Mesendoderm (in vitro differentiated cells): ENCODE results near the gene TAGLN.
A peak's percentile ranks its signal among the peaks of the same experiment; 100 is the strongest.

Experiments
- DNase-seq: peaks from one replicate; pipeline ENCODE4 v3.0.0; 2013
- H2AK5ac ChIP-seq: 2 replicates; pipeline ENCODE4 v1.6.1; 2013; ENCODE audit warnings: low read length, inconsistent platforms
- H2BK120ac ChIP-seq: 2 replicates; pipeline ENCODE4 v1.6.1; 2013; ENCODE audit warnings: low read depth, mild to moderate bottlenecking, low read length, moderate library complexity, mixed read lengths
- H2BK15ac ChIP-seq: replicated peaks from 2 replicates; pipeline ENCODE4 v1.6.1; 2013; ENCODE audit warnings: low read depth, mild to moderate bottlenecking, moderate library complexity
- H2BK5ac ChIP-seq: 2 replicates; pipeline ENCODE4 v1.6.1; 2013; ENCODE audit warnings: low read length, inconsistent platforms
- H3K18ac ChIP-seq: 2 replicates; pipeline ENCODE4 v1.6.1; 2013; ENCODE audit warnings: mild to moderate bottlenecking, low read length, mixed read lengths
- H3K23ac ChIP-seq: one replicate; pipeline ENCODE4 v1.6.1; 2013; ENCODE audit warnings: low read length
- H3K27ac ChIP-seq: 2 replicates; pipeline ENCODE4 v1.5.1; 2013; ENCODE audit warnings: low read depth, mild to moderate bottlenecking, inconsistent platforms, low read length, moderate library complexity
- H3K27me3 ChIP-seq: 2 replicates; pipeline ENCODE4 v1.6.1; 2013; ENCODE audit warnings: low read length, control low read depth, mild to moderate bottlenecking, inconsistent platforms; ENCODE audit not compliant: insufficient read depth, poor library complexity
- H3K36me3 ChIP-seq: 2 replicates; pipeline ENCODE4 v1.6.1; 2013; ENCODE audit warnings: low read length, inconsistent platforms; ENCODE audit not compliant: control insufficient read depth, insufficient read depth
- H3K4ac ChIP-seq: one replicate; pipeline ENCODE4 v1.6.1; 2013; ENCODE audit warnings: low read depth, mild to moderate bottlenecking, low read length, moderate library complexity
- H3K4me1 ChIP-seq: 2 replicates; pipeline ENCODE4 v1.6.1; 2013; ENCODE audit warnings: low read depth, low read length, inconsistent platforms; ENCODE audit not compliant: control insufficient read depth
- H3K4me2 ChIP-seq: 2 replicates; pipeline ENCODE4 v1.6.1; 2013; ENCODE audit warnings: low read length
- H3K4me3 ChIP-seq: 2 replicates; pipeline ENCODE4 v1.5.1; 2013; ENCODE audit warnings: mild to moderate bottlenecking, low read length
- H3K56ac ChIP-seq: one replicate; pipeline ENCODE4 v1.6.1; 2013; ENCODE audit warnings: low read length
- H3K79me1 ChIP-seq: 2 replicates; pipeline ENCODE4 v1.6.1; 2013; ENCODE audit warnings: low read length, inconsistent platforms
- H3K79me2 ChIP-seq: 2 replicates; pipeline ENCODE4 v1.6.1; 2013; ENCODE audit warnings: mild to moderate bottlenecking, low read length; ENCODE audit not compliant: control insufficient read depth, insufficient read depth
- H3K9ac ChIP-seq: 2 replicates; pipeline ENCODE4 v1.6.1; 2013; ENCODE audit warnings: low read length, inconsistent platforms
- H4K5ac ChIP-seq: one replicate; pipeline ENCODE4 v1.6.1; 2013; ENCODE audit warnings: low read length
- H4K8ac ChIP-seq: one replicate; pipeline ENCODE4 v1.6.1; 2013; ENCODE audit warnings: low read depth, mild to moderate bottlenecking, control low read depth, low read length, moderate library complexity
- WGBS: extraction: QIAGEN DNeasy Blood & Tissue Kit; methylation state at CpG from one replicate; pipeline ENCODE4 v1.1.7; 2013; ENCODE audit warnings: low lambda C conversion rate, missing lambda C conversion rate; ENCODE audit not compliant: insufficient coverage; ENCODE audit errors: extremely low coverage; 5-methylcytosine and 5-hydroxymethylcytosine counted together

The TAGLN gene

DNA sequence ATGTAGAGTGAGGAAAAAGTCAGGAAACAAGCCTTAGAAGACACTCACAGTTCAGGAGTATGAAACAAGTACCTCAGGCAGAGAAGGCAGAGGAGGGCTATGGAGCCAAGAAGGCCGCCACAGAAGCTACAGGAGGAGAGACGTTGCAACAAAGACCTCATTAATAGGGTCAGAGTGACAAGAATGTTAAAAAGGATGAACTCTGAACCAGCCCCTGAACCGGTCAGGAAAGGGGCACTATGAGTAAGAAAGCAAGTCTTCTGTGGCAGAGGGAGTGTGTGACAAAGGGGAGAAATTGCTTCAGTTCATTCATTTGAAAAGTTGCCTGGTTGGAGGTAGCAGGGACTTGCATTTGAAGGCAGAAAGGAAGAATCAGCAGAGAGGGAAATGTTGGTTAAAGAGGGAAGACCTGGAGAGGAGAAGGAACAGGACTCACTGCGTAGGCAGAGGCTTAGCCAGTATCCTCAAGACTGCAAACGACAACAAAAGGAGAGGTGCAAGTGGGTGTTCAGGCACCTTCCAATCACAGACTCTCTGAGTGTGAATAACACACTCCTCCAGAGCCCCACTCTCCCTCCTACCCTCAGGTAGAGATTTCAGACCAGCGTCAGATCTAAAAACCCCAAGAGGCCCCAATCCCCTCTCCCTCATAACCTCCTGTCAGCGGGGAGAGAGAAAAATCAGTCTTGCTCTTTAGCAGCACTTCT, 15.4 kb downstream of the TAGLN start:
- DNase-seq = no peak
- Histone ChIP-seq H3K79me1 (no peaks in the 10 kb centered on the region), H4K8ac (no peak overlapping the region), H3K4me1 (no peaks in the 10 kb centered on the region), H2BK120ac (no peak overlapping the region), H2BK15ac (no peak overlapping the region), H3K4ac (no peak overlapping the region), H3K23ac (no peak overlapping the region), H3K18ac (no peak overlapping the region), H3K4me3 (no peak overlapping the region), H3K4me2 (no peak overlapping the region), H3K27me3 (no peaks in the 10 kb centered on the region), H2BK5ac (no peak overlapping the region), H3K9ac (no peak overlapping the region), H3K27ac (no peak overlapping the region), H3K79me2 (no peaks in the 10 kb centered on the region), H3K56ac (no peak overlapping the region), H2AK5ac (no peak overlapping the region), H4K5ac (no peak overlapping the region), H3K36me3 (peaks cover 5% of the 10 kb centered on the region)
- no CpG with 5 or more reads among the region's 7 CpGs for WGBS

DNA sequence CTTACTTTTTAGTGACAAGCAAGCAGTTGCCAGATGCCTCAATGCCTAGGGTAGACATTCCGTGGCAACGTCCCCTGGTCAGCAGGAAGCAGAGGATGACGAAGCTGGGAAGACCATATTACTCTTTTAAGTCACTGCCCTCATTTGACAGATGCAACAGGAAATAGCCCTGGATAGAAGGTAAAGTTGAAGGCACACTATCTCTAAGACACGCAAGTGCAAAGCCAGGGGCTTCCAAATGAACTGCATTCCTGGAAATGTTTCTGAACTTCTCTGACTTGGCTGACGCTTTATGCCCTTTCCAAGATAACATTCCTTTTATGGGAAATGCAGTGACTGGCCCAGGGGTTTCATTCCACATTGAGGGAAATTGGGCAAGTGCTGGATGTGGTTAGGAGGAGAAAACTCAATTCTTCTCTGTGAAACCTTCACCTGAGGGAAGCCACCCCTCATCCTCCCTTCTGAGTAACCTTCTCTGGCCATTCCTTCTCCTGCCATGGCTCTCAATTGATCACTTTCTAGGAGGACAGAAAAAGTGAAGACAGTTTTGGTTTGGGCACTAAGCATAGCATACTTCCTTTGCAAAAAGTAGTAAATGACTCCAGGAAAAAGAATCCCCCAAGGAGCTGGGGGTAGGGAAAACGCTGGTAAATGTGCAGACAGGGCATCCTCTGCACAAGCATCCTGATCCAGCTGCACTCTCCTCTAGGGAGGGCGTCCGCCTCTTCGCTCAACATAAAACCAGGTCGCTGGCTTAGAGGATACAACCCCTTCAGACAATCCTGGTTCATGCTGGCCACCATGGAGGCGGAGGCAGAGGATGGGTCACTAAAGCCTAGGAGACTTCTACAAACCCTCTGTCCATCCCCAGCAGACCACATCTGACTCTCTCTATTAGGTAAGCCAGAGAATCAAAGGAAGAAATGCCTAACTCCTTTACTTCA, 18.2 kb downstream of the TAGLN start:
- H3K4me2 ChIP-seq = no peak overlapping the region
- H3K36me3 ChIP-seq = peaks cover 9% of the 10 kb centered on the region

DNA sequence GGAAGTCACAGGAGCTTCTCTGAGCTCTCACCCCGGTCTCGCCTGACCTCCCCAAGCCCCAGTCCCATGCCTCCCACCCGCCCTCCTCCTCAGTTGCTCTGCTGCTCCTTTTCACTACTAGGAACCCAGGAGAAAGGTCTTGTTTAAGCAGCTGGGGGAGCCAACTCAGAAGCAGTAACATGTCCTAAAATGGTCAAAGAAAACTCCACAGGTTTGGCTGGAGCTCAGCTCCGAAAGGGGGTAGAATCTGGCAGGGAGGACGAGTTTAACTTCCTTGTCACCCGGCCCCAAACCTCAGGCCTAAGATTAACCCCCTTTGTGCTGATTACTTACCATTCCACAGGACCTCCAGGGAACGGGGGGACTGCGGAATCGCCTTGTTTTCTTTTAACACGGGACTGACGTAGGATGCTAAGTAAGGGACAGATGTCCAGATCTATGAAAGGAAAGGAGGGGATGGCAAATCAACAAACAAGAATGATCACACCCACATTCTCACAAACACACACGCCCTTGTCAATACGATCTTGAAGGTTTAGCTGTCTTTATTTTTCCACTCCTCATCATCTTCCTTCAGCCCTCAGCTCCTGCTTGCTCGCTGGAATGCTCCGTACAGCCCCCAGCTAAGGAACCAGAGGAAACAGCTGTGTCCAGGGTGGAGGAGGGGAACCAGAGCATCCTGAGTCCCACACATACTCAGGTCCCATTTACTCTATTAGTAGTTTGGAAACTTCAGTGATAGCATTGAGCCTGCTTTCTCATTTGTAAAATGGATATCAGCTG, 19.2 kb downstream of the TAGLN start:
- Histone ChIP-seq H3K4me3 (no peak overlapping the region), H3K4ac (no peak overlapping the region), H4K8ac (no peak overlapping the region), H2BK120ac (no peak overlapping the region), H3K79me2 (no peaks in the 10 kb centered on the region), H3K36me3 (peaks cover 10% of the 10 kb centered on the region), H3K27me3 (no peaks in the 10 kb centered on the region), H2AK5ac (no peak overlapping the region), H3K18ac (no peak overlapping the region), H3K9ac (no peak overlapping the region), H3K4me2 (no peak overlapping the region), H3K27ac (no peak overlapping the region), H3K4me1 (no peaks in the 10 kb centered on the region), H3K23ac (no peak overlapping the region), H2BK5ac (no peak overlapping the region), H3K56ac (no peak overlapping the region), H2BK15ac (no peak overlapping the region), H4K5ac (no peak overlapping the region), H3K79me1 (no peaks in the 10 kb centered on the region)
- WGBS = no CpG with 5 or more reads among the region's 15 CpGs
- no peak for DNase-seq

More for the DNA sequence above, 18.2 kb downstream of the TAGLN start:
- Histone ChIP-seq H4K8ac (no peak overlapping the region), H2BK120ac (no peak overlapping the region), H4K5ac (no peak overlapping the region), H3K4me1 (no peaks in the 10 kb centered on the region), H3K23ac (no peak overlapping the region), H2BK15ac (no peak overlapping the region), H3K4ac (no peak overlapping the region), H3K4me3 (no peak overlapping the region), H2BK5ac (no peak overlapping the region), H3K79me2 (no peaks in the 10 kb centered on the region), H3K79me1 (no peaks in the 10 kb centered on the region), H3K27ac (no peak overlapping the region), H3K9ac (no peak overlapping the region), H3K18ac (no peak overlapping the region), H2AK5ac (no peak overlapping the region), H3K27me3 (no peaks in the 10 kb centered on the region), H3K56ac (no peak overlapping the region)
- DNase-seq = peak; percentile 40
- no CpG with 5 or more reads among the region's 11 CpGs for WGBS

DNA sequence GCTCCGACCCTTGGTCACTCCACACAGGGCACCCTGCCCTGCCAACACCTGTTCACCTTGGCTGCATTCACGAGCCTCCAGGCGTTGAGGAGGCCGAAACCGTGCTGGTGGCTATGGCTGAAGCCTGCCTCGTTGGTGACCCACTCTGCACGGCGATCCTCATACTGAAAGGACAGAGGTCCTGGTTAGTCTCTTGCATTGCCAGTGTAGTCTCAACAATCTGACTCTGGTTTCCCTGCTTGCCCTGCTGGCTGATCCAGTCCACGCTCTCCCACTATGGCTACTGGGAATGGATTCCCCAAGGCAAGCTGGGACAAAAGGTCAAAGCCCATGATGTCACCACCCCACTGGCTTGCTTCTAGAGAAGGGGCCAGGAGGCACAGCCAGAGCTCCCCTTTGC, 19.8 kb downstream of the TAGLN start:
- Histone ChIP-seq H3K27me3 (no peaks in the 10 kb centered on the region), H3K36me3 (peaks cover 17% of the 10 kb centered on the region), H3K4me2 (no peak overlapping the region), H3K18ac (no peak overlapping the region), H2BK15ac (no peak overlapping the region), H3K79me2 (no peaks in the 10 kb centered on the region), H3K4me1 (no peaks in the 10 kb centered on the region), H4K5ac (no peak overlapping the region), H3K4me3 (no peak overlapping the region), H3K56ac (no peak overlapping the region), H3K79me1 (no peaks in the 10 kb centered on the region), H3K23ac (no peak overlapping the region), H3K4ac (no peak overlapping the region), H4K8ac (no peak overlapping the region), H2AK5ac (no peak overlapping the region), H2BK5ac (no peak overlapping the region), H3K9ac (no peak overlapping the region), H3K27ac (no peak overlapping the region), H2BK120ac (no peak overlapping the region)
- WGBS = no CpG with 5 or more reads among the region's 9 CpGs
- DNase-seq = no peak

DNA sequence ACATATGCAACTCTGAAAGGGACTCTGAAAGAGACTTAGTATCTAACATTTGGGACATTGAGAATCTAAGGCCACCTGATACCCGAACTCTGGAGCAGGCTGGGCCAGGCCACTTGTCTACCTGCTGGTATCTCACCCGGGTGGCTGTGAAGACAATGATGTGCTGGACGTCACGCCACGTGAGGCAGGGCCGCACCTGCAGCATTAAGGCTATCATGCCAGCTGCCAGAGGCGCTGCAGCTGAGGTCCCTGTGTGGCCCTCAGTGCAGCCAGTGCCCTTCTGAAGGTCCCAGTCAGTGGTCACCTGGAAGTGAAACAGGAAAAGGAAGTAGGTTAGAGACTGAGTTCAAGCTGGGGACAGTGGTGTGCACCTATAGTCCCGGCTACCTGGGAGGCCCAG, 20.3 kb downstream of the TAGLN start:
- Histone ChIP-seq H3K23ac (no peak overlapping the region), H3K4me2 (no peak overlapping the region), H3K9ac (no peak overlapping the region), H3K79me2 (no peaks in the 10 kb centered on the region), H3K27ac (no peak overlapping the region), H3K4ac (no peak overlapping the region), H3K18ac (no peak overlapping the region), H3K56ac (no peak overlapping the region), H3K79me1 (no peaks in the 10 kb centered on the region), H3K27me3 (no peaks in the 10 kb centered on the region), H2BK5ac (no peak overlapping the region), H2BK15ac (no peak overlapping the region), H4K8ac (no peak overlapping the region), H2BK120ac (no peak overlapping the region), H3K36me3 (peaks cover 18% of the 10 kb centered on the region), H3K4me1 (no peaks in the 10 kb centered on the region), H3K4me3 (no peak overlapping the region), H4K5ac (no peak overlapping the region), H2AK5ac (no peak overlapping the region)
- no peak for DNase-seq
- no CpG with 5 or more reads among the region's 8 CpGs for WGBS
